GM21381 (cell line): ENCODE results near the gene RHNO1.

Experiments
- ATAC-seq: cut with Tn5 transposase; IDR thresholded peaks from one replicate; pipeline ENCODE4 v1.9.1; 2021; ENCODE audit warnings: mild to moderate bottlenecking, moderate library complexity; ENCODE audit not compliant: unreplicated experiment

RHNO1 gene

GRCh38 chr12:2877047-2877952, at the start of gene RHNO1, which contains the start of gene FOXM1:
RHNO1 (plus strand) TSS chr12:2877223; CDS start chr12:2885367, 8,144 bp downstream.
FOXM1 (minus strand) TSS chr12:2877174; CDS start chr12:2874478, 2,696 bp downstream.
- ATAC-seq = peak; percentile 76

GRCh38 chr12:2829275-2829674, 47.7 kb upstream of the RHNO1 start:
- ATAC-seq = no peak

GRCh38 chr12:2832550-2833127, 44.4 kb upstream of the RHNO1 start:
- no peak for ATAC-seq

- no peak for ATAC-seq
Observed at GRCh38 chr12:2833327-2833726, 43.7 kb upstream of the RHNO1 start.

- ATAC-seq = no peak
Observed at GRCh38 chr12:2833810-2834209, 43.2 kb upstream of the RHNO1 start.

GRCh38 chr12:2834581-2835491, 42.2 kb upstream of the RHNO1 start, which contains the start of gene NRIP2:
NRIP2 (minus strand) TSS chr12:2835035; CDS start chr12:2834983, 52 bp downstream.
- no peak for ATAC-seq

- ATAC-seq = no peak
Observed at GRCh38 chr12:2835691-2836403, 41.2 kb upstream of the RHNO1 start.

GRCh38 chr12:2836574-2836973, 40.4 kb upstream of the RHNO1 start:
- ATAC-seq = no peak

GRCh38 chr12:2841056-2841650, 35.9 kb upstream of the RHNO1 start:
- ATAC-seq = no peak

GRCh38 chr12:2842948-2843347, 34.1 kb upstream of the RHNO1 start:
- ATAC-seq = no peak

GRCh38 chr12:2844786-2845185, 32.2 kb upstream of the RHNO1 start:
- no peak for ATAC-seq

- no peak for ATAC-seq
Observed at GRCh38 chr12:2845280-2845679, 31.7 kb upstream of the RHNO1 start.

GRCh38 chr12:2851931-2852330, 25.1 kb upstream of the RHNO1 start:
- ATAC-seq = no peak

GRCh38 chr12:2853626-2854025, 23.4 kb upstream of the RHNO1 start:
- ATAC-seq = no peak

- no peak for ATAC-seq
Observed at GRCh38 chr12:2854669-2855453, 22.2 kb upstream of the RHNO1 start.

GRCh38 chr12:2855546-2855945, 21.5 kb upstream of the RHNO1 start:
- no peak for ATAC-seq

- no peak for ATAC-seq
Observed at GRCh38 chr12:2856051-2856450, 21.0 kb upstream of the RHNO1 start.

- ATAC-seq = no peak
Observed at GRCh38 chr12:2857021-2857431, 20.0 kb upstream of the RHNO1 start, which contains the start of gene TEX52. TEX52 (minus strand) TSS chr12:2857039; CDS start chr12:2857026, 13 bp downstream.

- no peak for ATAC-seq
Observed at GRCh38 chr12:2857576-2857975, 19.4 kb upstream of the RHNO1 start.
